Measurements from ENCODE around the gene TCF3.
A peak's percentile ranks its signal among the peaks of the same experiment; 100 is the strongest.

The TCF3 gene

GRCh38 chr19:1579222-1579621 is 73.2 kb downstream of the TCF3 start:
- H4K8ac ChIP-seq (ENCODE audit: low read length): no peak overlapping the region
- WGBS: 96% methylated on average over 20 of the region's 20 CpGs
- no peak overlapping the region for H2BK120ac ChIP-seq (ENCODE audit: low read depth, low read length)
- no peaks in the 10 kb centered on the region for H3K9me3 ChIP-seq (ENCODE audit: control insufficient read depth, low read length)
- no peaks in the 10 kb centered on the region for H3K4me1 ChIP-seq (ENCODE audit: control insufficient read depth, insufficient read depth, low read depth, low read length)
- H3K4me3 ChIP-seq (ENCODE audit: insufficient read depth in 1 of 2, low read depth in 1 of 2, low read length in 2 of 2): no peak overlapping the region
- no peak overlapping the region for H3K4ac ChIP-seq (ENCODE audit: low read depth in 1 of 2, low read length in 2 of 2)
- no peak overlapping the region for H3K18ac ChIP-seq (ENCODE audit: low read depth in 1 of 2, low read length in 2 of 2)
- DNase-seq: no peak
- peaks cover 39% of the 10 kb centered on the region for H3K79me1 ChIP-seq (replicated peaks; ENCODE audit: low read length, poor library complexity, severe bottlenecking)
- peaks cover 64 to 86% of the 10 kb centered on the region in 2 experiments for H3K36me3 ChIP-seq (ENCODE audit: control insufficient read depth in 1 of 2, insufficient read depth in 2 of 2, low read depth in 1 of 2, low read length in 2 of 2)
- H3K4me2 ChIP-seq (ENCODE audit: low read length, poor library complexity, severe bottlenecking): no peak overlapping the region
- H2AK5ac ChIP-seq (ENCODE audit: low read length, severe bottlenecking): no peak overlapping the region
- H3K14ac ChIP-seq (ENCODE audit: low read length in 2 of 2): no peak overlapping the region
- H2AFZ ChIP-seq (ENCODE audit: low read depth, low read length): no peak overlapping the region
- no peaks in the 10 kb centered on the region for H3K27me3 ChIP-seq (ENCODE audit: control insufficient read depth in 1 of 2, insufficient read depth in 1 of 2, low read length in 2 of 2)
- H2BK5ac ChIP-seq (ENCODE audit: low read depth, low read length, poor library complexity, severe bottlenecking): no peak overlapping the region
- H4K91ac ChIP-seq (ENCODE audit: low read length): peak overlapping the region; percentile 53
- no peak overlapping the region for H3K27ac ChIP-seq (ENCODE audit: low read length, poor library complexity, severe bottlenecking)
- H3K23ac ChIP-seq (ENCODE audit: low read length in 2 of 2): no peak overlapping the region
- H3K9ac ChIP-seq (ENCODE audit: low read length): no peak overlapping the region
- H2BK15ac ChIP-seq (ENCODE audit: low read depth, poor library complexity, severe bottlenecking): no peak overlapping the region
- no peak overlapping the region for H2BK12ac ChIP-seq (ENCODE audit: low read length in 2 of 2)

GRCh38 chr19:1577929-1578618 is 74.3 kb downstream of the TCF3 start:
- Histone ChIP-seq H3K4me3 (ENCODE audit: insufficient read depth in 1 of 2, low read depth in 1 of 2, low read length in 2 of 2) (no peak overlapping the region), H2BK5ac (ENCODE audit: low read depth, low read length, poor library complexity, severe bottlenecking) (no peak overlapping the region), H3K27ac (ENCODE audit: low read length, poor library complexity, severe bottlenecking) (no peak overlapping the region), H3K4ac (ENCODE audit: low read depth in 1 of 2, low read length in 2 of 2) (no peak overlapping the region), H4K8ac (ENCODE audit: low read length) (no peak overlapping the region), H3K27me3 (ENCODE audit: control insufficient read depth in 1 of 2, insufficient read depth in 1 of 2, low read length in 2 of 2) (no peaks in the 10 kb centered on the region), H3K4me1 (ENCODE audit: control insufficient read depth, insufficient read depth, low read depth, low read length) (no peaks in the 10 kb centered on the region), H3K9me3 (ENCODE audit: control insufficient read depth, low read length) (no peaks in the 10 kb centered on the region), H2BK12ac (ENCODE audit: low read length in 2 of 2) (no peak overlapping the region), H3K4me2 (ENCODE audit: low read length, poor library complexity, severe bottlenecking) (no peak overlapping the region), H3K14ac (ENCODE audit: low read length in 2 of 2) (no peak overlapping the region), H2BK120ac (ENCODE audit: low read depth, low read length) (no peak overlapping the region), H2AK5ac (ENCODE audit: low read length, severe bottlenecking) (no peak overlapping the region), H2AFZ (ENCODE audit: low read depth, low read length) (no peak overlapping the region), H3K9ac (ENCODE audit: low read length) (no peak overlapping the region), H4K91ac (ENCODE audit: low read length) (no peak overlapping the region), H3K36me3 (ENCODE audit: control insufficient read depth in 1 of 2, insufficient read depth in 2 of 2, low read depth in 1 of 2, low read length in 2 of 2) (peaks cover 54 to 81% of the 10 kb centered on the region in 2 experiments), H3K18ac (ENCODE audit: low read depth in 1 of 2, low read length in 2 of 2) (no peak overlapping the region), H3K79me1 (replicated peaks; ENCODE audit: low read length, poor library complexity, severe bottlenecking) (peaks cover 33% of the 10 kb centered on the region), H2BK15ac (ENCODE audit: low read depth, poor library complexity, severe bottlenecking) (no peak overlapping the region), H3K23ac (ENCODE audit: low read length in 2 of 2) (no peak overlapping the region)
- 95% methylated on average over 46 of the region's 49 CpGs for WGBS
- no peak for DNase-seq

- Histone ChIP-seq H3K23ac (ENCODE audit: low read length in 2 of 2) (no peak overlapping the region), H3K27ac (ENCODE audit: low read length, poor library complexity, severe bottlenecking) (no peak overlapping the region), H3K36me3 (ENCODE audit: control insufficient read depth in 1 of 2, insufficient read depth in 2 of 2, low read depth in 1 of 2, low read length in 2 of 2) (peaks cover 48 to 77% of the 10 kb centered on the region in 2 experiments), H2AK5ac (ENCODE audit: low read length, severe bottlenecking) (no peak overlapping the region), H3K14ac (ENCODE audit: low read length in 2 of 2) (no peak overlapping the region), H2AFZ (ENCODE audit: low read depth, low read length) (no peak overlapping the region), H3K4me2 (ENCODE audit: low read length, poor library complexity, severe bottlenecking) (no peak overlapping the region), H3K79me1 (replicated peaks; ENCODE audit: low read length, poor library complexity, severe bottlenecking) (peaks cover 28% of the 10 kb centered on the region), H3K9ac (ENCODE audit: low read length) (no peak overlapping the region), H2BK15ac (ENCODE audit: low read depth, poor library complexity, severe bottlenecking) (no peak overlapping the region), H3K18ac (ENCODE audit: low read depth in 1 of 2, low read length in 2 of 2) (no peak overlapping the region), H3K27me3 (ENCODE audit: control insufficient read depth in 1 of 2, insufficient read depth in 1 of 2, low read length in 2 of 2) (no peaks in the 10 kb centered on the region), H2BK12ac (ENCODE audit: low read length in 2 of 2) (no peak overlapping the region), H2BK5ac (ENCODE audit: low read depth, low read length, poor library complexity, severe bottlenecking) (no peak overlapping the region), H3K4ac (ENCODE audit: low read depth in 1 of 2, low read length in 2 of 2) (no peak overlapping the region), H4K8ac (ENCODE audit: low read length) (no peak overlapping the region), H4K91ac (ENCODE audit: low read length) (no peak overlapping the region), H2BK120ac (ENCODE audit: low read depth, low read length) (no peak overlapping the region), H3K4me1 (ENCODE audit: control insufficient read depth, insufficient read depth, low read depth, low read length) (no peaks in the 10 kb centered on the region), H3K4me3 (ENCODE audit: insufficient read depth in 1 of 2, low read depth in 1 of 2, low read length in 2 of 2) (no peak overlapping the region), H3K9me3 (ENCODE audit: control insufficient read depth, low read length) (no peaks in the 10 kb centered on the region)
- no peak for DNase-seq
- WGBS: 95% methylated on average over 41 of the region's 41 CpGs
These were observed 75.1 kb downstream of the TCF3 start for GRCh38 chr19:1577090-1577928.

All from mesenchymal stem cell (in vitro differentiated cells and primary cell).